Measurements from ENCODE around the gene DOP1A. TPM values are rescaled to one million over a fixed set of nuclear protein-coding genes. Genes with fewer than 3 reads are reported as not detected.

Gene DOP1A
- polyA plus RNA-seq, 1 of the 3 experiments (the other 2 are of a cell fraction) = 3.4 TPM

DNA sequence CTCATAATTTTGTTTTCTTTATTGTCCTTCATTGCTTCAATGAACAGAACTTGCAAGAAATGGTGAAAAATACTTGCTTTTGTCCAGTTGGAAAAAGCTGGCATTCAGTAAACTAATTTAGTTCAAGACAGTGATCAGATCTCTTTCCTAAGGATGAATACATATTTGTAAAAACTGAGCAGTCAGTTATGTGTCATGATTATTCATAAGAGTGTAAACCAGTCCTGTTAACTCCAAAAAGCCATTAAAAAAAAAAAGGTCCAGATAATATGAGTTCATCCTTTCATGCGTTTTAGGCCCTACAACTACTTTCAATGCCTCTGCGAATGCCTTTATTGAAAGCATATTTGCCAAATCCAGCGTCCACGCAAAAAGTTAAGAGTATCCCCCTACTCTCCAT lies 125.0 kb downstream of the DOP1A start:
- Histone ChIP-seq H3K79me2 (ENCODE audit: insufficient read depth) (peaks cover 61% of the 10 kb centered on the region), H3K9me3 (no peaks in the 10 kb centered on the region), H3K9me2 (no peaks in the 10 kb centered on the region), H2AFZ (ENCODE audit: low read depth) (peak overlapping the region; percentile 89), H3K36me3 (replicated peaks in 1 of 2; ENCODE audit: control insufficient read depth in 1 of 2, insufficient read depth in 2 of 2, low read length in 1 of 2) (peaks cover 53 to 55% of the 10 kb centered on the region in 2 experiments), H4K20me1 (ENCODE audit: insufficient read depth) (peaks cover 24% of the 10 kb centered on the region), H3K27ac (ENCODE audit: low read depth in 2 of 2, low read length in 1 of 2) (peak overlapping the region; percentile 82 to 85; a peak in 3 of 4 replicates), H3K4me1 (ENCODE audit: control insufficient read depth in 1 of 2, insufficient read depth in 2 of 2, low read depth in 1 of 2, low read length in 1 of 2) (peaks cover 5 to 8% of the 10 kb centered on the region in 2 experiments; a peak in 3 of 4 replicates), H3K4me2 (peak overlapping the region; percentile 90), H3K27me3 (ENCODE audit: insufficient read depth) (no peaks in the 10 kb centered on the region), H3K9ac (peak overlapping the region; percentile 90), H3F3A (replicated peaks; ENCODE audit: insufficient read depth) (peaks cover 4% of the 10 kb centered on the region), H3K4me3 (ENCODE audit: low read depth in 2 of 2, low read length in 1 of 2) (peak overlapping the region; percentile 90 to 95)
- no peak for DNase-seq
- CTCF ChIA-PET = interaction anchor here (7.7 kb wide), 1 partner anchor 125 kb away, joined by 69 read pairs; the partner anchor contains the start of genes DOP1A and UBE3D
- no peak for TF ChIP-seq EZH2phosphoT487 (IDR thresholded peaks at IDR 0.05; ENCODE audit: borderline replicate concordance, low read depth)
- 1% methylated on average over 4 of the region's 4 CpGs for WGBS (ENCODE audit: low lambda C conversion rate)
- POLR2A ChIA-PET = no interaction called here

DNA sequence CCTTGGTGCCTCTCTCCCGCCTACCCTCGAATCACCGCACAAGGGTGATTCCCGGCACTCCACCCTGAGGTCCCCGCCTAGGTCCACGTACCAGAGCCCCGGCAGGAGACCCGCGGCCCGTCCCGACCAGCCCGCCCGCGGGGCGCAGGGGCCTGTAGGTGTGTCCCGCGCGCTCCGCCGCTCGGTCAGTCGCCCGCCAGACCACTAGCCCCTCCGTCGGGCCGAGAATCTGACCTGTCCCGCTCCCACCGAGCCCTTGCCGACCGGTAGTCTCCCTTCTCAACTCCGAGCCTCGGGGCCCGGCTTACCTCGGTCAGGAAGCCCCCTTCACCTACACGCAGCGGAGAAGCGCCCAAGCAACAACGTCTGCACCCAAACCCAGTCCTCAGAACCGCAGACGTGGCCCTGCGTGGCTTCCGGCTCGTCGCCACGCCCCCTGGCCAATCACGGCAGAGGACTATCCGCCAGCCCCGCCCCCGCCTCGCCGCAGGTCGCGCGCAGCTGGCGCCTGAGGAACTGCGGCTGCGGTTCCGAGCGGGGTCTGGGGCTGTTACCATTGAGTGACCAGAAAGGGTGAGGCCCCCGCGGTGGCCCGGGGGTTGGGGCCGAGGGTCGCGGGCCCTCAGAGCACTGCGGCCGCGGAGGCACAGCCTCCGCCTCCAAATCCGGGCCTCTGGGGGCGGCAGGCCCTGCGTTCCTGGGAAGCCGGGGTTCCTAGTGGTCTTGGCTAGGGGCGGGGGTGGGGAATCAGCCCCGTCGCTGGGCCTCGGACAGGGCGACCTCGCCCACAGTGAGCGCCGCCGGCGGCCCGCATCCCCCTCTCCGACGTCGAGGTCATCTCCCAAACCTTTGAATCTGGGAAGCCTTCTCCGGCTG lies 125.6 kb downstream of the DOP1A start, which contains the start of the genes PGM3 and RWDD2A:
Gene PGM3 (minus strand): TSS at position 395 of the 876 bp plus-strand sequence. CDS start 2,253 bp downstream, outside the sequence.
Gene RWDD2A (plus strand): TSS at position 487 of the 876 bp plus-strand sequence. CDS start 1,095 bp downstream, outside the sequence.
- ChIA-PET CTCF (interaction anchor here (1.0 to 7.7 kb wide), 5 partner anchors 14 to 126 kb away, joined by 3 to 69 read pairs (median 5); partner anchors contain the start of genes DOP1A and UBE3D), POLR2A (interaction anchor here (2.1 kb wide), 1 partner anchor 127 kb away, joined by 13 read pairs; the partner anchor contains the start of genes DOP1A and UBE3D)
- peak within 1 kb of the TSS; percentile 82 to 85 for H3K27ac ChIP-seq (ENCODE audit: low read depth in 2 of 2, low read length in 1 of 2)
- no peaks in the 10 kb centered on the region for H3K9me2 ChIP-seq
- H2AFZ ChIP-seq (ENCODE audit: low read depth) = peak within 1 kb of the TSS; percentile 89
- H3K4me3 ChIP-seq (ENCODE audit: low read depth in 2 of 2, low read length in 1 of 2) = peak within 1 kb of the TSS; percentile 90 to 95
- 0% methylated on average over 13 of the region's 88 CpGs for WGBS (ENCODE audit: low lambda C conversion rate)
- H3K9ac ChIP-seq = peak within 1 kb of the TSS; percentile 90
- peak within 1 kb of the TSS; percentile 90 for H3K4me2 ChIP-seq
- H3K79me2 ChIP-seq (ENCODE audit: insufficient read depth) = peaks cover 54% of the 10 kb centered on the region
- H3K4me1 ChIP-seq (ENCODE audit: control insufficient read depth in 1 of 2, insufficient read depth in 2 of 2, low read depth in 1 of 2, low read length in 1 of 2) = peaks cover 8 to 12% of the 10 kb centered on the region in 2 experiments; a peak in 3 of 4 replicates
- H3K36me3 ChIP-seq (replicated peaks in 1 of 2; ENCODE audit: control insufficient read depth in 1 of 2, insufficient read depth in 2 of 2, low read length in 1 of 2) = peaks cover 49 to 53% of the 10 kb centered on the region in 2 experiments
- peaks cover 24% of the 10 kb centered on the region for H4K20me1 ChIP-seq (ENCODE audit: insufficient read depth)
- DNase-seq = peak; percentile 98
- no peaks in the 10 kb centered on the region for H3K9me3 ChIP-seq
- no peaks in the 10 kb centered on the region for H3K27me3 ChIP-seq (ENCODE audit: insufficient read depth)
- peaks cover 11% of the 10 kb centered on the region for H3F3A ChIP-seq (replicated peaks; ENCODE audit: insufficient read depth)
- no peak for TF ChIP-seq FOXJ3 (CRISPR knock-in tag; IDR thresholded peaks at IDR 0.05)
- TF ChIP-seq MAX (IDR thresholded peaks at IDR 0.05; ENCODE audit: low read depth) = peak; percentile 44; the same call in 1 of the 2 replicates
- TF ChIP-seq MXI1 (IDR thresholded peaks at IDR 0.05; ENCODE audit: low read depth, low read length) = peak; percentile 73
- TF ChIP-seq ELF1 (IDR thresholded peaks at IDR 0.05) = peak; percentile 54
- TF ChIP-seq GATA2 (CRISPR knock-in tag; IDR thresholded peaks at IDR 0.05) = no peak
- TF ChIP-seq SIN3A (IDR thresholded peaks at IDR 0.05; ENCODE audit: borderline replicate concordance, low read depth, low read length) = peak; percentile 58; the same call in 1 of the 2 replicates
- TF ChIP-seq RXRA (IDR thresholded peaks at IDR 0.05; ENCODE audit: borderline replicate concordance, low read depth) = no peak
- TF ChIP-seq NRF1 (IDR thresholded peaks at IDR 0.05; ENCODE audit: low read depth, low read length) = peak; percentile 39; the same call in 1 of the 2 replicates
- no peak for TF ChIP-seq FOXM1 (IDR thresholded peaks at IDR 0.05; ENCODE audit: low read depth)
- TF ChIP-seq JUND (IDR thresholded peaks at IDR 0.05) = no peak
- TF ChIP-seq SMC3 (IDR thresholded peaks at IDR 0.05; ENCODE audit: low read depth, low read length) = no peak
- no peak for TF ChIP-seq EP300 (IDR thresholded peaks at IDR 0.05; ENCODE audit: borderline replicate concordance in 1 of 2, low read depth in 1 of 2, low read length in 1 of 2)
- no peak for TF ChIP-seq REST (IDR thresholded peaks at IDR 0.05; ENCODE audit: low read depth, low read length)
- peak; percentile 31; the same call in 1 of the 2 replicates for TF ChIP-seq TCF12 (IDR thresholded peaks at IDR 0.05)
- TF ChIP-seq CHD2 (IDR thresholded peaks at IDR 0.05; ENCODE audit: low read length, partially characterized antibody) = no peak
- TF ChIP-seq RAD21 (IDR thresholded peaks at IDR 0.05; ENCODE audit: low read length) = no peak
- no peak; the same call in 1 of the 2 replicates for TF ChIP-seq RCOR1 (IDR thresholded peaks at IDR 0.05; ENCODE audit: low read length)
- TF ChIP-seq TEAD4 (IDR thresholded peaks at IDR 0.05; ENCODE audit: borderline replicate concordance, insufficient read depth) = no peak; the same call in 1 of the 2 replicates
- no peak for TF ChIP-seq USF2 (IDR thresholded peaks at IDR 0.05; ENCODE audit: borderline replicate concordance, low read depth, low read length)

Data from SK-N-SH (cell line).